ENCODE measurements around the gene PIEZO1. TPM values are rescaled to one million over a fixed set of nuclear protein-coding genes. Genes with fewer than 3 reads are reported as not detected.
A peak's percentile ranks its signal among the peaks of the same experiment; 100 is the strongest.

PIEZO1 gene
- total and polyA plus RNA-seq, 10 of the 15 experiments (the other 5 are each of a cell fraction or from before 2014, with no cell fraction given): 1.3 to 169 (median 33.4) TPM

DNA sequence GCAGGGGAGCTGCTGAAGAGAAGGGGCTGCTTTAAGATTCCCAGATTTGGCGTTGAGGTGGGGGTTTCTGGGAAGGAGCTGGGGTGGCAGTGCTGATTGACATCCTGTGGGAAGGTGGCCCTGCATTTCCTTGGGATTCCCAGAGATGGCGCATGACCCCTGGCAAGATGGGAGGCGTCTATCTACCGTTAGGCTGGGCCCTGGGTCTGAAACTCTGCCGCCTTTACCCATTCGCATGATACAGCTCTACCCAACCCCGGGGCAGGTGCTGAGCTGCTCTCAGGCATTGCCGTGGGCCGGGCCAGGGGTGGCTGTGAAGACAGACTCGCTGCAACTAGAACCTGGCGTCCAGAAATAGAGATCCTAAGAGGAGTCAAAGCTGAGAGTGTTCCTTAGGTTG, 112.2 kb downstream of the PIEZO1 start:
- no peak for ATAC-seq
- no peaks in the 10 kb centered on the region for H3K27me3 ChIP-seq (replicated peaks in 1 of 2; ENCODE audit: control insufficient read depth in 2 of 2, insufficient read depth in 2 of 2, low read length in 1 of 2)
- no TSS peak for BruUV-seq (replicated peaks)
- H3K4me2 ChIP-seq (ENCODE audit: control insufficient read depth, insufficient read depth): no peak overlapping the region
- ChIA-PET POLR2A (interaction anchor here (0.6 kb wide), 1 partner anchor 29 kb away, joined by 5 read pairs; no protein-coding TSS in a partner anchor), RAD21 (ENCODE audit: unreplicated experiment) (no interaction called here), CTCF (interaction anchor here (0.7 kb wide), 1 partner anchor 9 kb away, joined by 3 read pairs; no protein-coding TSS in a partner anchor), SMC1A (ENCODE audit: uncharacterized antibody, unreplicated experiment) (no interaction called here)
- TF ChIP-seq CTCF (IDR thresholded peaks at IDR 0.05 in 2 of 3, conservative IDR thresholded peaks at IDR 0.05 in 1 of 3; ENCODE audit: control insufficient read depth in 2 of 3, extremely low read depth in 1 of 3, insufficient read depth in 1 of 3, low read depth in 3 of 3, low read length in 3 of 3): peak; percentile 12 to 20 (median 15); a peak in 2 of 6 replicates
- TF ChIP-seq TAF1 (IDR thresholded peaks at IDR 0.05; ENCODE audit: borderline replicate concordance, low read depth, low read length): no peak
- H3K9ac ChIP-seq (ENCODE audit: control insufficient read depth, insufficient read depth, low read length): no peak overlapping the region
- no peaks in the 10 kb centered on the region for H3K79me2 ChIP-seq (ENCODE audit: control insufficient read depth, insufficient read depth, low read length)
- H2AFZ ChIP-seq (ENCODE audit: control insufficient read depth, low read depth, low read length): no peak overlapping the region
- H3K36me3 ChIP-seq (ENCODE audit: control insufficient read depth in 2 of 2, insufficient read depth in 2 of 2, low read length in 1 of 2): no peaks in the 10 kb centered on the region
- no peaks in the 10 kb centered on the region for H3K9me3 ChIP-seq (replicated peaks; ENCODE audit: control insufficient read depth, insufficient read depth, low read length)
- H3K27ac ChIP-seq (ENCODE audit: control insufficient read depth, insufficient read depth): no peak overlapping the region
- DNase-seq (ENCODE audit: low read depth, low spot score): no peak
- H3K4me1 ChIP-seq (ENCODE audit: control insufficient read depth, insufficient read depth, low read length): no peaks in the 10 kb centered on the region; the same call in 1 of the 2 replicates
- 97% methylated on average over 11 of the region's 11 CpGs for WGBS (ENCODE audit: insufficient coverage, insufficient replicate concordance, low lambda C conversion rate, missing lambda C conversion rate)
- FAIRE-seq: no peak
- H3K4me3 ChIP-seq: no peak overlapping the region
- intact Hi-C loops (cut with micrococcal nuclease; ENCODE audit: unreplicated experiment): no loop called here
- H4K20me1 ChIP-seq (ENCODE audit: control insufficient read depth, insufficient read depth): no peaks in the 10 kb centered on the region
- in situ Hi-C loops (cut with MboI): no loop called here

DNA sequence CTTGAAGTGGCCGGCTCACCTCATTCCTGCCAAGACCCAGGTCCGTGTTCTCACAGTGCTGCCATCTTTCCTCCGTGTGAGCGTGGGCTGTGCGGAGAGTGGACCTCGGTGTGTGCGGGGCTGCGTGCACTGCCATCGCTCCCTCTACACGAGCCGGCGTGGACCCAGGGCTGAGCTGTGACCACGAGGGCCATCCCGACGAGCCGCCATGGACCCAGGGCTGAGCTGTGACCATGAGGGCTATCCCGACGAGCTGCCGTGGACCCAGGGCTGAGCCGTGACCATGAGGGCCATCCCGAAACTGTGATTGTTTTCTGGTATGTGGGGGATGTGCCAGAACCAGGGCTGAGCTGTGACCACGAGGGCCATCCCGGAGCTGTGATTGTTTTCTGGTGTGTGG, 113.2 kb downstream of the PIEZO1 start:
- in situ Hi-C loops (cut with MboI): no loop called here
- H3K4me1 ChIP-seq (ENCODE audit: control insufficient read depth, insufficient read depth, low read length): no peaks in the 10 kb centered on the region; the same call in 1 of the 2 replicates
- WGBS (ENCODE audit: insufficient coverage, insufficient replicate concordance, low lambda C conversion rate, missing lambda C conversion rate): 95% methylated on average over 23 of the region's 23 CpGs
- no peaks in the 10 kb centered on the region for H3K36me3 ChIP-seq (ENCODE audit: control insufficient read depth in 2 of 2, insufficient read depth in 2 of 2, low read length in 1 of 2)
- RAD21 ChIA-PET (ENCODE audit: unreplicated experiment): no interaction called here
- no peaks in the 10 kb centered on the region for H3K27me3 ChIP-seq (replicated peaks in 1 of 2; ENCODE audit: control insufficient read depth in 2 of 2, insufficient read depth in 2 of 2, low read length in 1 of 2)
- H2AFZ ChIP-seq (ENCODE audit: control insufficient read depth, low read depth, low read length): no peak overlapping the region
- H3K4me2 ChIP-seq (ENCODE audit: control insufficient read depth, insufficient read depth): no peak overlapping the region
- SMC1A ChIA-PET (ENCODE audit: uncharacterized antibody, unreplicated experiment): interaction anchor here (1.4 kb wide), 1 partner anchor 9 kb away, joined by 4 read pairs; no protein-coding TSS in a partner anchor
- no peak overlapping the region for H3K9ac ChIP-seq (ENCODE audit: control insufficient read depth, insufficient read depth, low read length)
- no peaks in the 10 kb centered on the region for H4K20me1 ChIP-seq (ENCODE audit: control insufficient read depth, insufficient read depth)
- DNase-seq (ENCODE audit: low read depth, low spot score) (no peak), FAIRE-seq (no peak), ATAC-seq (no peak)
- H3K27ac ChIP-seq (ENCODE audit: control insufficient read depth, insufficient read depth): no peak overlapping the region
- no peaks in the 10 kb centered on the region for H3K9me3 ChIP-seq (replicated peaks; ENCODE audit: control insufficient read depth, insufficient read depth, low read length)
- H3K79me2 ChIP-seq (ENCODE audit: control insufficient read depth, insufficient read depth, low read length): no peaks in the 10 kb centered on the region
- POLR2A ChIA-PET: interaction anchor here (0.6 kb wide), 1 partner anchor 121 kb away, joined by 8 read pairs; no protein-coding TSS in a partner anchor
- BruUV-seq (replicated peaks): no TSS peak
- intact Hi-C loops (cut with micrococcal nuclease; ENCODE audit: unreplicated experiment): no loop called here
- H3K4me3 ChIP-seq: no peak overlapping the region
- CTCF ChIA-PET: interaction anchor here (3.6 kb wide), 1 partner anchor 9 kb away, joined by 23 read pairs; no protein-coding TSS in a partner anchor
- TF ChIP-seq ATF2 (IDR thresholded peaks at IDR 0.05; ENCODE audit: low read length) (no peak), ZNF217 (IDR thresholded peaks at IDR 0.05) (no peak), MEF2A (IDR thresholded peaks at IDR 0.05; ENCODE audit: insufficient read depth, low read depth, low read length) (no peak), SP1 (IDR thresholded peaks at IDR 0.05; ENCODE audit: low read depth, low read length) (no peak), BCLAF1 (IDR thresholded peaks at IDR 0.05) (no peak), SIX5 (IDR thresholded peaks at IDR 0.05; ENCODE audit: low read depth, low read length, severe bottlenecking) (no peak), POLR2AphosphoS5 (IDR thresholded peaks at IDR 0.05; ENCODE audit: low read length) (no peak), TAF1 (IDR thresholded peaks at IDR 0.05; ENCODE audit: borderline replicate concordance, low read depth, low read length) (no peak), RBBP5 (conservative IDR thresholded peaks at IDR 0.05) (no peak), GABPA (IDR thresholded peaks at IDR 0.05; ENCODE audit: low read depth) (no peak)

Measured in GM12878 (cell line).